MCF 10A (cell line): ENCODE data around the gene MTSS2. TPM values are rescaled to one million over a fixed set of nuclear protein-coding genes. Genes with fewer than 3 reads are reported as not detected.

Source experiments
- BruUV-seq: library from RNA; stranded (reverse); fragments of 400-500 nt; replicated peaks from 2 replicates; lab custom pipeline; 2021; lab: Mats Ljungman, UMichigan
- CTCF ChIA-PET: fragments of 300-600 bp; sonication (Branson Sonifier 250); formaldehyde crosslinking; extraction: SDS; loops from one replicate; lab custom pipeline; 2021; ENCODE audit warnings: antibody characterized with exemption, inconsistent platforms; lab: Yijun Ruan, JAX
- POLR2A ChIA-PET: fragments of 300-600, 350-650 bp; sonication (Branson Sonifier 250); formaldehyde crosslinking; extraction: SDS; loops from one replicate; lab custom pipeline; 2020; ENCODE audit warnings: antibody characterized with exemption, inconsistent platforms; lab: Yijun Ruan, JAX
- DNase-seq: peaks from one replicate; pipeline ENCODE4 v3.0.0-alpha.2; 2018; ENCODE audit not compliant: unreplicated experiment
- H3K27ac Mint-ChIP-seq: one replicate; pipeline ENCODE4 v1.8.0; 2022; ENCODE audit warnings: mild to moderate bottlenecking, low read depth, mixed read lengths; ENCODE audit not compliant: unreplicated experiment
- H3K27me3 Mint-ChIP-seq: one replicate; pipeline ENCODE4 v1.8.0; 2022; ENCODE audit warnings: mixed read lengths; ENCODE audit not compliant: insufficient read depth, unreplicated experiment
- H3K36me3 Mint-ChIP-seq: one replicate; pipeline ENCODE4 v1.8.0; 2022; ENCODE audit warnings: mild to moderate bottlenecking, moderate library complexity, mixed read lengths; ENCODE audit not compliant: insufficient read depth, unreplicated experiment
- H3K4me1 Mint-ChIP-seq: one replicate; pipeline ENCODE4 v1.8.0; 2022; ENCODE audit warnings: mixed read lengths; ENCODE audit not compliant: insufficient read depth, unreplicated experiment
- H3K4me3 Mint-ChIP-seq: one replicate; pipeline ENCODE4 v1.8.0; 2022; ENCODE audit warnings: mild to moderate bottlenecking, moderate library complexity, mixed read lengths; ENCODE audit not compliant: unreplicated experiment
- H3K9me3 Mint-ChIP-seq: one replicate; pipeline ENCODE4 v1.8.0; 2022; ENCODE audit warnings: mixed read lengths; ENCODE audit not compliant: unreplicated experiment
- intact Hi-C: fragments of 100-400 bp; cut with micrococcal nuclease; formaldehyde crosslinking; loops from 2 replicates; pipeline ENCODE4 v1.14.1; 2022
- total RNA-seq: library from RNA; stranded (reverse); gene quantifications from 2 replicates; pipeline ENCODE4 v1.2.3, GENCODE V29; 2022
- TF ChIP-seq, protein P1 (sequence below): fragments of 200-600 bp; IDR thresholded peaks from one replicate; pipeline ENCODE4 v1.8.0; 2022; ENCODE audit warnings: antibody characterized with exemption, mild to moderate bottlenecking; ENCODE audit not compliant: unreplicated experiment

The MTSS2 gene
- total RNA-seq, 1 experiment from 2014 or later = 75.8 TPM

DNA sequence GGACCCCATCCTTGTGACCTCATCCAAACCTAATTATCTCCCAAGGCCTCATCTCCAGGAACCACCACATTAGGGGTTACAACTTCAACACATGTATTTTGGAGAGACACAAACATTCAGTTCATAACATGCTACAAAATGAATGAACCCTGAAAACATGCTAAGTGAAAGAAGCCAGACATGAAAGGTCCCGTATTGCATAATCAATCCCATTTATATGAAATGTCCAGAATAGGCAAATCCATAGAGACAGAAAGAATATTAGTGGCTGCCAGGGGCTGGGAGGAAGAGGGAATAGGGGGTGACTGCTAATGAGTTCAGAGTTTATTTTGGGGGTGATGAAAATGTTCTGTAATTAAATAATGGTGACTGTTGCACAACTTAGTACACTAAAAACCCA lies 43.2 kb downstream of the MTSS2 start:
- BruUV-seq = no TSS peak
- no peaks in the 10 kb centered on the region for H3K9me3 Mint-ChIP-seq
- H3K27ac Mint-ChIP-seq = no peak overlapping the region
- no peak for DNase-seq
- H3K27me3 Mint-ChIP-seq = no peaks in the 10 kb centered on the region
- no peaks in the 10 kb centered on the region for H3K4me1 Mint-ChIP-seq
- H3K4me3 Mint-ChIP-seq = no peak overlapping the region
- intact Hi-C loops = no loop called here
- no peaks in the 10 kb centered on the region for H3K36me3 Mint-ChIP-seq
- ChIA-PET CTCF (no interaction called here), POLR2A (no interaction called here)
- TF ChIP-seq, protein P1, sequence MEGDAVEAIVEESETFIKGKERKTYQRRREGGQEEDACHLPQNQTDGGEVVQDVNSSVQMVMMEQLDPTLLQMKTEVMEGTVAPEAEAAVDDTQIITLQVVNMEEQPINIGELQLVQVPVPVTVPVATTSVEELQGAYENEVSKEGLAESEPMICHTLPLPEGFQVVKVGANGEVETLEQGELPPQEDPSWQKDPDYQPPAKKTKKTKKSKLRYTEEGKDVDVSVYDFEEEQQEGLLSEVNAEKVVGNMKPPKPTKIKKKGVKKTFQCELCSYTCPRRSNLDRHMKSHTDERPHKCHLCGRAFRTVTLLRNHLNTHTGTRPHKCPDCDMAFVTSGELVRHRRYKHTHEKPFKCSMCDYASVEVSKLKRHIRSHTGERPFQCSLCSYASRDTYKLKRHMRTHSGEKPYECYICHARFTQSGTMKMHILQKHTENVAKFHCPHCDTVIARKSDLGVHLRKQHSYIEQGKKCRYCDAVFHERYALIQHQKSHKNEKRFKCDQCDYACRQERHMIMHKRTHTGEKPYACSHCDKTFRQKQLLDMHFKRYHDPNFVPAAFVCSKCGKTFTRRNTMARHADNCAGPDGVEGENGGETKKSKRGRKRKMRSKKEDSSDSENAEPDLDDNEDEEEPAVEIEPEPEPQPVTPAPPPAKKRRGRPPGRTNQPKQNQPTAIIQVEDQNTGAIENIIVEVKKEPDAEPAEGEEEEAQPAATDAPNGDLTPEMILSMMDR = no peak

DNA sequence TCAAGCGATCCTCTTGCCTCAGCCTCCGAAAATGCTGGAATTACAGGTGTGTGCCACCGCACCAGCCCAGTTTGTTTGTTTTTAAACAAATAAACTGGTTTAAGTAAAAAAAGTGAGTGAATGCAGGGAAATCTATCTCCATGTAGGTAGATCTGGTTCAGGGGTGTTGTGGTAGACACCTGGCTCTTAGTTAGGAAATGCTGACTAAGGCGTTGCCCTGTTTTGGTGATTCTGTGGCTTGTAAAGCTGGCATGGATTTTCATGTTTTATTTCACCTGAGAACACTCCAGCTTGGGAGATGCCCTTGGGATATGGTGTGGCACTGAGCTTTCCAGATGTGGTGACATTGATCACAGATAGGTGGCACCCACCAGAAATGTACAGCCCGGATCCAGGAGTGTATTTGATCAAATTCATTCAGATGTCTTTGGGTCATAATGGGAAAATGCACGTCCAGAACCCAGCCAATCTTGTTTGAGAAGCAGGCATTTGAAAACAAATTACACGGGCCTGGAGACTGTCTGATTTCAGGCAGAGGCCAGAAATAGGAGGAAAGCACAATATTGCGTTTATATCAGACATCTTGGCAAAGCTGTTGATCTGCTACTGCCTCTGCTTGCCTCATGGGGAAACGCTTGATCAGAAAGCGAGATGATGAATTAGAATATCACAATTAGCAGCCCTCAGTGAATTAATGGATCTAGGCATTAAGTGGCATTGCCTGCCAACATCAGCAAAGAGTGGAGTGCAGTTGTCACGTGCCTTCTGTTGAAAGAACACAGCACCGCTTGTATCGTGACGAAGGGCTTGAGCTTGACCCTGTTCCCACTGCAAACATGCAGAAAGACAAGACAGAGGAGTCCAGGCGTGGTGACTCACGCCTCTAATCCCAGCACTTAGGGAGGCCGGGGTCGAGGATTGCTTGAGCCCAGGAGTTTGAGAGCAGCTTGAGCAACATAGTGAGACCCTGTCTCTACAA lies 46.8 kb downstream of the MTSS2 start:
- TF ChIP-seq, protein P1 = no peak
- Mint-ChIP-seq H3K36me3 (peaks cover 2% of the 10 kb centered on the region), H3K9me3 (no peaks in the 10 kb centered on the region), H3K4me3 (no peak overlapping the region), H3K27ac (no peak overlapping the region), H3K4me1 (no peaks in the 10 kb centered on the region), H3K27me3 (no peaks in the 10 kb centered on the region)
- peak; percentile 28 for DNase-seq
- CTCF ChIA-PET = interaction anchor here (0.6 to 1.1 kb wide), 6 partner anchors 10 to 842 kb away, joined by 3 to 4 read pairs (median 3); no protein-coding TSS in a partner anchor
- no TSS peak for BruUV-seq
- POLR2A ChIA-PET = interaction anchor here (0.6 kb wide), 2 partner anchors 23 to 387 kb away, joined by 3 read pairs; partner anchors contain the start of gene EXOSC6
- intact Hi-C loops = no loop called here

Other genes with a start within 250 kb of the MTSS2 start
- gene ST3GAL2, start 247.0 kb downstream of the MTSS2 start, total RNA-seq = 7.7 and 10.3 TPM in 2 replicates
- gene FCSK, start 231.5 kb downstream of the MTSS2 start, total RNA-seq = 13.7 and 19.0 TPM in 2 replicates
- 62.2 and 64.9 TPM in 2 replicates for gene COG4, start 162.5 kb downstream of the MTSS2 start, total RNA-seq
- 309 and 318 TPM in 2 replicates for gene SF3B3, start 162.2 kb downstream of the MTSS2 start, total RNA-seq
- not detected in 2 replicates for gene IL34, start 39.5 kb downstream of the MTSS2 start, total RNA-seq
- 25.5 and 47.9 TPM in 2 replicates for gene VAC14, start 115.1 kb upstream of the MTSS2 start, total RNA-seq